NCI-H446 treated with DMSO at 0.1 percent for 48 hours (cell line): ENCODE results near the gene BEND5.

Experiments
- DNase-seq: peaks from one replicate; lab custom pipeline; 2025; lab: John Stamatoyannopoulos, UW

Gene BEND5

GRCh38 chr1:48679859-48680258, 96.8 kb downstream of the BEND5 start:
- no peak for DNase-seq

DNA sequence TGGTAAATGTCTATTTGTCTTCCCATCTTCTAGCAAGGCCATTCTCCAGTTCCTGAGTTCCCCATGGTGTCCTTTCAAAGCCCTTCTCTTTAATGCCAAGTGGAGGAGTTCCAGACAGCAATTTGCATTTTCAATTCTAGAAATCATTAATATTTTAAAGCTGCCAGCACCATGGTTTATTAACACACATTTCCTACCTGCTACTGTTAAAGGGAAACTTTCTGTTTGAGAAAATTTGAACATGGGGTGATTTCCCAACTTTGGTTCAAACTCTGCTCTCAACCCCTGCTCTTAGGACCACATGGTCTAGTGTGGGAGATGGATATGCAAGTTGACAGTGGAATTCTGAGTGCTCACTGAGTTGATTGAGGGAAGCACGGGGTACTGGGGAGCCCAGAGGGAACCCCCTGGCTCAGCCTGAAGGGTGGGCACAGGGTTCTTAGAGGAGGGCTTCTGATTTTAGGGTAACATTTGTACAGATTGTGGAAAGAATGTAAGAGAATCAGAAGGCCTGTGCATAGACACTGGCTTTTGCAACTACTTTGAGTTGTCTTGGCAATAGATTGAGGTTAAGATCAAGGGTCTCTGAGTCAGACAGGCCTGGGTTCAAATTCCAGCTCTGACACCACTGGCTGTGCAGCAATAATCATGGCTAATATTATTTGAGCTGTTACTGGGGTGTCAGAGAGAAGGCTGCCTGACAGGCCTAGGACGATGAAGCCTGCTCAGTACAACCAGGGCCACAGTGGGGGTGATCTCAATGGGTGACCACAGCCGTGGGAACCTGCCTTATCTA, 97.8 kb downstream of the BEND5 start:
- no peak for DNase-seq
